Measurements from ENCODE around the gene RHOF. TPM values are rescaled to one million over a fixed set of nuclear protein-coding genes. Genes with fewer than 3 reads are reported as not detected.

The RHOF gene
- total RNA-seq, 1 donor from 2014 or later, result 7.6 TPM

DNA sequence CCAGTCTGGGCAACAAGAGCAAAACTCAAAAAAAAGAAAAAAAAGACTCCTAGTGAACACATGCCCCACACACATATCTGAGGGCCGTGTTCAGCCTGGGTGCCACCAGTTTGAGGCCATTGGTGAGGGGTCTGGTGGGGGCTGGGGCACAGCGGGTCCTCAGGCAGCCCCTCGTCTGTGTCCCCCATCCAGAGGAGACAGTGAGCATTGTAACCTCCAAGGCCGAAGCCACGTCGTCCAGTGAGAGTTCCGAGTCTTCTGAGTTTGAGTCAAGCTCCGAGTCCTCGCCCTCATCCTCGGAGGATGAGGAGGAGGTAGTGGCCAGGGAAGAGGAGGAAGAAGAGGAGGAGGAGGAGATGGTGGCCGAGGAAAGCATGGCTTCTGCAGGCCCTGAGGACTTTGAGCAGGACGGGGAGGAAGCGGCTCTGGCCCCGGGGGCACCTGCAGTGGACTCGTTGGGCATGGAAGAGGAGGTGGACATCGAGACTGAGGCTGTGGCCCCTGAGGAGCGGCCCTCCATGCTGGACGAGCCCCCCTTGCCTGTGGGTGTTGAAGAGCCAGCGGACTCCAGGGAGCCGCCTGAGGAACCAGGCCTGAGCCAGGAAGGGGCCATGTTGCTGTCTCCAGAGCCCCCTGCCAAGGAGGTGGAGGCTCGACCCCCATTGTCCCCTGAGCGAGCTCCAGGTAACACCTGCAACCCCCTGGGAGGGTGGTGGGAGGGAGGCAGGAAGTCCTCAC is 25.9 kb upstream of the RHOF start:
- DNase-seq (ENCODE audit: low read depth, low spot score), result no peak

DNA sequence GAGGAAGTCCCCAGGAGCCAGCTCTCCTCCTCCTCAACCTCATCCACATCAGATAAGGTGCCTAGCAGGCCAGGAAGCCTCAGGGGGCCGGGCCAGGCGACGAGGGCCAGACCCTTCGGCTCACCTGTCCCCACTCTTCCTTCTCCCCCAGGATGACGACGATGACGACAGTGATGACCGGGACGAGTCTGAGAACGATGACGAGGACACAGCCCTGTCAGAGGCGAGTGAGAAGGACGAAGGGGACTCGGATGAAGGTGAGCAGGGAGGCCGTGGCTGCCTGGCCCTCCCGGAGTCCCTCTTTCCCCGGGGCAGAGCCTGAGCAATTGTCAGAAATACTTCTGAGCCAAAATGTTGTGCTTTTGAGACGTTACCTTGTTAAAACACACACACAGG is 24.2 kb upstream of the RHOF start:
- no peak for DNase-seq (ENCODE audit: low read depth, low spot score)

DNA sequence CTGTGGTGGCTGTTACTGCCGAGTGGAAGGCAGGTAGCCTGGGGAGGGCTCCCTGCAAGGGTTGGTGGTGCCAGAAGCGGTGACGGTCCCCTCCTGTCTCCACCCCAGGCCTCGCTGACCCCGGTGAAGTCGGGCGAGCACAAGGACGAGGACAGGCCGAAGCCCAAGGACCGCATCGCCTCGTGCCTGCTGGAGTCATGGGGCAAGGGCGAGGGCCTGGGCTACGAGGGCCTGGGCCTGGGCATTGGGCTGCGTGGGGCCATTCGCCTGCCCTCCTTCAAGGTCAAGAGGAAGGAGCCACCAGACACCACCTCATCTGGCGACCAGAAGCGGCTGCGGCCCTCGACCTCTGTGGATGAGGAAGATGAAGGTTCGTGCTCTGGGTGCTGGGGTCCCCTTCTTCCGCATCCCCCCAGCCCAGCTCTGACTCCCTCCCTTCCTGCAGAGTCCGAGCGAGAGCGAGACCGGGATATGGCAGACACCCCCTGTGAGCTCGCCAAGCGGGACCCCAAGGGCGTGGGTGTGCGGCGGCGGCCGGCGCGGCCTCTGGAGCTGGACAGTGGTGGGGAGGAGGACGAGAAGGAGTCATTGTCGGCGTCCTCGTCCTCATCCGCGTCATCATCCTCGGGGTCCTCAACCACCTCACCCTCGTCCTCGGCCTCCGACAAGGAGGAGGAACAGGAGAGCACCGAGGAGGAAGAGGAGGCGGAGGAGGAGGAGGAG is 23.6 kb upstream of the RHOF start:
- DNase-seq (ENCODE audit: low read depth, low spot score), result no peak

DNA sequence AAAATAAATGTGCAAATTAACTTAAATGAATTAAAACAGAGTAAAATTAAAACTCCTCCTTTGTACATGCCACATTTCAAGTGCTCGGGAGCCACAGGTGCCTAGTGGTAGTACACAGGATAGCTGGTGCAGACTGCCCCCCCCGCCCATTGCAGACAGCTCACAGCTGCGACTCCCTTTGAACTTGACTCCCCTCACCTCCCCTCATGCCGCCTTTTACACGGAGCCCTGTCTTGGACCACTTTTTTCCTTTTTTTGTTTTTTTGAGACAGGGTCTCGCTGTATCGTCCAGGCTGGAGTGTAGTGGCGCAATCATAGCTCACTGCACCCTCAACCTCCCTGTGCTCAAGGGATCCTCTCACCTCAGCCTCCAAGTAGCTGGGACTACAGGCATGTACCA is 21.8 kb upstream of the RHOF start:
- DNase-seq (ENCODE audit: low read depth, low spot score), result no peak

DNA sequence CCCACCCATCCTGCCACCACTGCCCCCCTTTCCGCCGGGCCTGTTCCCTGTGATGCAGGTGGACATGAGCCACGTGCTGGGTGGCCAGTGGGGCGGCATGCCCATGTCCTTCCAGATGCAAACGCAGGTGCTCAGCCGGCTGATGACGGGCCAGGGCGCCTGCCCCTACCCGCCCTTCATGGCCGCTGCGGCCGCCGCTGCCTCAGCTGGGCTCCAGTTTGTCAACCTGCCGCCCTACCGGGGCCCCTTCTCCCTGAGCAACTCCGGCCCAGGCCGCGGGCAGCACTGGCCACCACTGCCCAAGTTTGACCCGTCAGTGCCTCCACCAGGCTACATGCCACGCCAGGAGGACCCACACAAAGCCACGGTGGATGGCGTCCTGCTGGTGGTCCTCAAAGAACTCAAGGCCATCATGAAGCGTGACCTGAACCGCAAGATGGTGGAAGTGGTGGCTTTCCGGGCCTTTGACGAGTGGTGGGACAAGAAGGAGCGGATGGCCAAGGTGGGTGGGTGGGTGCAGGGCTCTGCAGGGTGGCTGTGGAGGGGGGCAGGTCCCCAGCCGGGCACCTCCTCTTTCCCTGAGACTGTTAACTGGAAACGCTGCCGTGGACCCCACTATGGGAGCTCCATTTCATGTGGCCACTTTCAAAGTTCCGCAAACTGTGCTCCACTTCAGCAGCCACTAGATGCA is 21.1 kb upstream of the RHOF start:
- no peak for DNase-seq (ENCODE audit: low read depth, low spot score)

DNA sequence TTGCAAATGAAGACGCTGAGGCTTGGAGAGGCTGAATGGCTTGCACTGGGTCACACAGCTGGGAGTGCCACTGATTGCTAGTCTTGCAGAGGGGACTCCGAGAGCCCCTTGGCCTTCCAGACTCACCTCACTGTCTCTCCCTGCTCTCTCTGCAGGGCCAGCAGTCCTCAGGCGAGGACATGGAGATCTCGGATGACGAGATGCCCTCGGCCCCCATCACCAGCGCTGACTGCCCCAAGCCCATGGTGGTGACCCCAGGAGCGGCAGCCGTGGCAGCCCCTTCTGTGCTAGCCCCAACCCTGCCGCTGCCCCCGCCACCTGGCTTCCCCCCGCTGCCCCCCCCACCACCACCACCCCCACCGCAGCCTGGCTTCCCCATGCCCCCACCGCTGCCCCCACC is 20.5 kb upstream of the RHOF start:
- DNase-seq (ENCODE audit: low read depth, low spot score), result no peak

DNA sequence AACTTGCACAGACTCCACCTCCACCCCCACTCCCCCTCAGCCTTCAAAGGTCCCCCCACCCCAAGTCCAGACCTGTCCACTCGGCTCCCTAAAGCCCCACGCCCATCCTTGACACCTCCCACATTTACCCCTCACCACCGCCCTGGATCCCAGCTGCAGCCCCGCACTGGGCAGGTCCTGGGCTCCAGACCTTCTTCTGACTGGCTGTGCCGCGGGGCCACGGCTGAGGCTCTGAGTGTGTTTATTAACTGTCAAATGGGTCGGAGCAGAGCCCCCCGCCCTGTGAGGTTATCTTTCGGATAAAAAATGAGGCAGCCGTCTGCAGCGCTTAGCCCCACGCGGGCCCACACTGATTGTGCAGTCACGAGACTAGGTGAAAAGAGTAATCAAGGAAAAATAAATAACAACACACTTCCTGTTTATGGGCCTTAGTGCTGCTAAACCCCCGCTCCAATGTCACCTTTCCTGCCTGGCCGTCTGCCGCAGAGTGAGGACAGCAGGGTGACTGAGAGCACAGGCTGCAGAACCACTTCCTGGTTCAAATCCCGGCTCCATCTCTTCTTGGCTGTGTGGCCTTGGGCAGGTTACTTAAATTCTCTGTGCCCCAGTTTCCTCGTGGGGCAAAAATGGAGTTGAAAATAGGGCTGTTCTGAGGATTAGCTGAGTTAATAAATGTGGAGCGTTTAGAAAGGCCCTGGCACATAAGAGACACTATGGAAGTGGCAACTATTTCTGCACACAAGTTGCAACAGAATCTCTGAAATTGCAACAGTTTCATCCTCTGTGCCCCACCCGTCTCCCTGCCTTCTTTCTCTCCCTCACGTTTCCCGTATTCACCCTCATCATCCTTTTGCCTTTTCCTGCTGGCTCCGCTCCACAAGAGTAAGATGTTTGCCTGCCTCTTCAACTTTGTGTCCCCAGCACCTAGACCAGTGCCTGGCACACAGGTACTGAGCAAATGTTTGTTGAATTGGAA is 19.7 kb upstream of the RHOF start:
- no peak for DNase-seq (ENCODE audit: low read depth, low spot score)

DNA sequence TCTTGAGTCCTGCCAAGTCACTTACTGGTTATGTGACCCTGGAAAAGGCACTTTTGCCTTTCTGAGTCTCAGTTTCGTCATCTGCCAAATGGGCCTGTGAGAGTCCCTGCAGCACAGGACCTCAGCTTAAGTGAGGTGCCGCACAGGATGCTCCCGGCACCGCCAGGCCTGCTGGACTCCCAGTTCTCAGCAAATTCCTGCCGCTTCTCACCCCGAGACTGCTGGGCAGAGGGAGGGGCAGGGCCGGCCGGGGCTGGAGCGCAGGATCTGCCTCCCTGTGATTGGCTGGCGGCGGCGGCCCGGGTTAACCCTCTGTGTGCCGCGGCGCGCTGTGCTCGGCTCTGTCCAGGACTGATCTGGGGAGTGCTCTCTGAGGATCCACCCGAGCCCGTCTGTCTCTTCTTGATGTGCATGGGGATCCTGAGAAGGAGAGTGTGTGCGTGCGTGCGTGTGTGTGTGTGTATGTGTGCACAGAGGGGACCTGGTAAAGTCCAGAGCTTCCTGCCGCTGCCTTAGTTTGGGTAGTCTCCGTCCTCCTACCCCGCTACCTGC is 18.9 kb upstream of the RHOF start:
- no peak for DNase-seq (ENCODE audit: low read depth, low spot score)

DNA sequence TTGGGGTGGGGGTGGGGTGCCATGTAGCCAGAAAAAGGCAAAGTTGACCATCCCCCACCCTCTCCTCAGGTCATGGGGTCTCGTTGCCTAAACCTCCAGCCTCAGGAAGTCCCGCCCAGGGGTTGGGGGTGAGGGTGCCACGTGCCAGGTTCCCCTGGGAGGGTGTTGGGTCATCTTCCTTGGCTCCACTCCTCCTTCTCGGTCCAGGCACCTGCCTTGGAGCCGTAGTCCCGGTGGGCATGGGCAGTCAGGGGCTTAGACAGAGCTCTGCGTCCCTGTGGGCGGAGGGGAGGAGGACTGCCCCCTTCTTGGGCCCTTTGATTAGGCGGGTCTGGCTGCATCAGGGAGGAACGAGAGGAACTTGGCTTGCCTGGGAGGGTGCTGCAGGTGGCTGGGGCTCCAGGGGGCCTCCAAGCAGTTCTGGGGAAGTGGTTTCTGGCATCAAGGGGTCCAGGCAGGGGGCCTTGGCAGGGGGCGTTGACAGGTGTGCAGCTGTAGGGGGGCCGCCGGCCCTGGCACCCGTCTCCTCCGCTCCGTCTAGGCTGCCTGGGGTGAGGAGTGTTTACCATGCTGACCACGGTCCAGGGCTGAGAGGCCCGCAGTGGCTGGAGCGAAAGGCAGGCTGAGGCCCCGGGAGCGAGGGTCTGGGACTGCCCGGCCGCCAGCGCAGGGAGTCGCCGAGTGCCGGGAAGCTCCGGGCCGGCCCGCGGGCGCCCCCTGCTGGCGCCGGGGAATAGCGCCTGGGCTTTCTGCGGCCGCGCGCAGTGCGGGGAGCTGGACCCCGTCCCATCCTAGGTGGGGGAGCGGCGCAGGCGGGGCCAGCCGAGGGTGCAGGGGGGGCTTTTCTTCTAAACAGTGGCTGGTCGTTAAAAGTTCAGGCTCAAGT is 18.2 kb upstream of the RHOF start:
- DNase-seq (ENCODE audit: low read depth, low spot score), result no peak

DNA sequence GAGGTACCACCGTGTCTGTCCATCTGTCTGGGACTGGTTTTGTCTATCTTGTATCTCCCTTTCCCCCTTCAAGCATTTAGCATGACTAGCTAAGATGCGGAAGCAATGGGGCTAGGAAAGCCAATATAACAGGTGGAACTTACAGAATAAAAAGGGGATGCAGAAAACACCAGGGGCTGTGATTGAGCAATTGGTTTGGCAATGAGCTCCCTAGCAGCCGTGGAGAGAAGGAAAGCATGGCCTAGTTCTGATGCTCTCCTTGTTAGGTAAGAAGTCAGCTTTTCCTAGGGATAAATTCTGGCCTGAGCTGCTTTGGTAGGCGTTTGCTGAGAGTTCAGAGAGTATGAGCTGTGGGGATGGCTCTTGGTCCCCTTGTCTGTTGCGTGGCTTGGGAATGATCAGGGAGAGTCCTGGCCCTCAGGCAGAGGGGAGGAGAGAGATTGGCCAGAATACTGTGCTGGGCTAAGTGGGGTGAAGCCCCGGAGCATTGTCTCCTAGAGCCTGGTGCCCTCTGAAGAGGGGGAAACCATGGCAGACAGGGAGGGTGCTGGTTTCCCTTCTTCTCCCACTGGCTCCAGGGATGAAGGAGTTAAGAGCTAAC is 17.4 kb upstream of the RHOF start:
- DNase-seq (ENCODE audit: low read depth, low spot score), result no peak

DNA sequence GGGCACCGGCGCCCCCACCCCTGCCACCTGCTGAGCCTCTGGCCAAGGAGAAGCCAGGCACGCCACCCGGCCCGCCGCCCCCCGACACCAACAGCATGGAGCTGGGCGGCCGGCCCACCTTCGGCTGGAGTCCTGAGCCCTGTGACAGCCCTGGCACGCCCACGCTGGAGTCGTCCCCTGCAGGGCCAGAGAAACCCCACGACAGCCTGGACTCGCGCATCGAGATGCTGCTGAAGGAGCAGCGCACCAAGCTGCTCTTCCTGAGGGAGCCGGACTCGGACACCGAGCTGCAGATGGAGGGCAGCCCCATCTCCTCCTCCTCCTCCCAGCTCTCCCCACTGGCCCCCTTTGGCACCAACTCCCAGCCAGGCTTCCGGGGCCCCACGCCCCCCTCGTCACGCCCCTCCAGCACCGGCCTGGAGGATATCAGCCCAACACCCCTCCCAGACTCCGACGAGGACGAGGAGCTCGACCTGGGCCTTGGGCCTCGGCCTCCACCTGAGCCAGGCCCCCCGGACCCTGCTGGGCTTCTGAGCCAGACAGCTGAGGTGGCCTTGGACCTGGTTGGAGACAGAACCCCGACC is 16.8 kb upstream of the RHOF start:
- DNase-seq (ENCODE audit: low read depth, low spot score), result no peak

DNA sequence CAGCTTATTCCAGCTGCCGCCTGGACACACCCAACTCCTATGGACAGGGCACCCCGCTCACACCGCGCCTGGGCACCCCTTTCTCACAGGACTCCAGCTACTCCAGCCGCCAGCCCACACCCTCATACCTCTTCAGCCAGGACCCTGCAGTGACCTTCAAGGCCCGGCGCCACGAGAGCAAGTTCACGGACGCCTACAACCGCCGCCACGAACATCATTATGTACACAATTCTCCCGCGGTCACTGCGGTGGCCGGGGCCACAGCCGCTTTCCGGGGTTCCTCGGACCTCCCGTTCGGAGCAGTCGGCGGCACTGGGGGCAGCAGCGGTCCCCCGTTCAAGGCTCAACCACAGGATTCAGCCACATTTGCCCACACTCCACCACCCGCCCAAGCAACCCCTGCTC is 16.2 kb upstream of the RHOF start:
- DNase-seq (ENCODE audit: low read depth, low spot score), result no peak

DNA sequence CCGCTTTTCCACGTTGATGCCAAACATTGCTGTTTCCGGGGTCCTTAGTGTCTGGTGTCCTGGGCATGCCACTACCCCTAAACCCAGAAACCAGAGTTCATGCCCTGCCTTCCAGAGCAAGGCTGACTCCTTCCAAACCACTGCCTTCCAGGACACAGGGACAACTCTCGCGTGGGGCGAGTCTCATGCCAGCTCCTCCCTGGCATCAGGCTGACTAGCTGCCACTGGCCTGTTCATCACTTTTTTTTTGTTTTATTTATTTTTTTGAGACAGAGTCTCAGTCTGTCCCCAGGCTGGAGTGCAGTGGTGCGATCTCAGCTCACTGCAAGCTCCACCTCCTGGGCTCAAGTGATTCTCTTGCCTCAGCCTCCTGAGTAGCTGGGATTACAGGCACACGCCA is 15.1 kb upstream of the RHOF start:
- DNase-seq (ENCODE audit: low read depth, low spot score), result no peak

DNA sequence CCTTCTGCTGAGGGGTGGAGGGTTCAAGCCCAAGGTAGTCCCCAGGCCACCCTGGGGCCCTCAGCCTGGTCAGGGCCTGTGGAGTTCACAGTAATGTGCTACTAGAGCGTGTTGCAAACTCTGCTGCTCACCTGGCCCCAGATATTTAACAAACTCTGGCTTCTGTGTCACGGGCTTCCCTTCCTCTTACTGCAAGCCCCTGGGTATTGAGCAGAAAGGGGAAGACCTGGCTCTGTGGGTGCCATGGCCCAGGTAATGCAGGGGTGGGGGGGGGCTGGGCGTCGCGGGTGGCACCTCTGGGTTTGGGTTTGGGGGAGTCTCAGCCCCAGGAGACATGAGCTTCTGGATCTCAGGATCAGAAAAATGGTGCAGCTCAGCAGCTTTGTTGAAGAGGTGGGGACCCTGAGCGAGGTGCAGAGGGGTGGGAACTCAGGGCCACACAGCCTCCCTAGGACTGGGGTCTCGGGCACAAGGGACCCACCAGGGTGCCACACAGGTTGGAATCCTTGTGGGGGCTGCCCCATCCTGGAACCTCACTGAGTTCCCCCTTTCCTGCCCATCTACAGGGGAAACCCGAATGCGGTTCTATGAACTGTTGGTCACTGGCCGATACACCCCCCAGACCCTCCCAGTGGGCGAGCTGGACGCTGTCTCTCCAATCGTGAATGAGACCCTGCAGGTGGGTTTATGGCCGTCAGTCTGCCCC is 14.3 kb upstream of the RHOF start:
- DNase-seq (ENCODE audit: low read depth, low spot score), result no peak

DNA sequence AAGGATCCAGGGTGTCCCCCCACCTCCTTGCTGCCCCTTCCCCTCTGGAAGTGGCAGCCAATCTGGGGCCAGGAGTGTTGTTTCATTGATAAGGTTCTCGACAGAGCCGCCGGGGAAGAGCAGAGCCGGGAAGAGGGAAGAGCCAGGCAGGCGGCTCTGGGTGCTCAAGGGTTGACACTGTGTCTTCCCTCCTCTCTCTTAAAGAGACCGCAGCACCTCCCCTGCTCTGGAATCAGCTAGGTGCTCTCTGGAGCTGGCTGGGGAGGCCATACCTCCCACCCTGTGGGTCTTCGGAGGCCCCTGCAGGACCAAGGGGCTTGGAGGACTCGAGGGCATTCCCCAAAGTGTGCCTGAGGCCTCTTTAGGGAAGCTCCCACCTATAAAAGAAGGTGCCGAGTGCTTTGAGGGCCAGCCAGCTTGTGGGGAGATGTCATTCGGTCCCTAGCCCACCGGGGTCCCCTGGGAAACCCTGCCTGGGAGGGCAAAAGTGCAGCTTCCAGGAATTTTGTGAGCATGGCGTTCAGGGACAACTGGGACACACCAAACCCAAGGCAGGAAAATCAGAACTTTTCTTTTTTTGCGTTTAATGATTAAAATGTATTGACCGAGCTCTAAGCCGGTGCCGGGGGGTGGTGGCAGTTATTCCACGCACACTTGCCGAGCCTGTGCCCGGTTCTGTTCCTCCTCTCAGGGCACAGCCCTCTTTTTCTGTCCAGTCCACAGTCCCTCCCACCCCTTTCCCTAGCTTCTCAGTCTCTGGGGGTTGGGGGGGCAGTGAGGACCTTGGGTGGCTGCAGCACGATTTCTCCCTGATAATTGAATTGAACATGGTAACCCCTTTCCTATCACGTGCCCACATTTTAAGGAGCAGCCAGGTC is 13.3 kb upstream of the RHOF start:
- no peak for DNase-seq (ENCODE audit: low read depth, low spot score)

DNA sequence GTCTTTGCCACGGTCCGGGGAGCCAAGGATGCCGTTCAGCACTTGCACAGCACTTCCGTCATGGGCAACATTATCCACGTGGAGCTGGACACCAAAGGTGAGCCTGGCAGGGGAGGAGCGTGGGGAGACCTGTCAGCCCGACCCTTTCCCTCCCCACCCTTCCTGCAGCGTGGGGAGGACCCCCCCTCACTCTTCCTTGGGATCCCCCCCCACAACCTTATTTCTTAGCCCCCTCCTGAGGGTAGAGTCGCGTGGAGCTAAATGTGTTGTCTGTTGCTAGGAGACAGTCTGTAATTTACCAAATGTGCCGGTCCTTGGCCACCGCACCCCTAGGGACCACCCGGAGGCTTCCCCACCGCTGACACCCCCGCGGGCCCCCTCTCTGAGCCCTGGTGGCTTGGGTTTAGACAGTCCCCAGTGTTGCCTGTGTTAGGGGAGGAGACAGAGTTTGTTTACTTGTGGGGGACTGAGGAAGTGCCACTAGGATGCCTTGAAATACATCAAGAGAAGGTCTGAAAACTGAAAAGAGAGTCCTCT is 12.6 kb upstream of the RHOF start:
- no peak for DNase-seq (ENCODE audit: low read depth, low spot score)
